A673 (cell line): ENCODE measurements around the gene BCAS1. TPM values are rescaled to one million over a fixed set of nuclear protein-coding genes. Genes with fewer than 3 reads are reported as not detected.

ENCODE experiments used
- BruUV-seq: library from RNA; stranded (reverse); fragments of 400-500 nt; replicated peaks from 2 replicates; lab custom pipeline; 2021; lab: Mats Ljungman, UMichigan
- CTCF ChIA-PET: fragments of 300-600 bp; sonication (Branson Sonifier 250); formaldehyde crosslinking; loops from one replicate; lab custom pipeline; 2022; ENCODE audit warnings: antibody characterized with exemption; lab: Charles Lee
- POLR2A ChIA-PET: fragments of 300-600 bp; sonication (Branson Sonifier 250); formaldehyde crosslinking; loops from one replicate; lab custom pipeline; 2022; ENCODE audit warnings: antibody characterized with exemption; ENCODE audit not compliant: low non-redundant PET; lab: Charles Lee
- DNase-seq: peaks from one replicate; pipeline ENCODE4 v3.0.0-alpha.2; 2015; ENCODE audit warnings: low spot score
- H3K27ac ChIP-seq: fragments of 200-600 bp; sonication (generic); 2 replicates; pipeline ENCODE4 v1.5.1; 2016; ENCODE audit warnings: mixed run types, low read depth, mild to moderate bottlenecking, mixed read lengths, antibody characterized with exemption, low read length; ENCODE audit not compliant: poor library complexity, severe bottlenecking
- H3K27me3 ChIP-seq: fragments of 200-600 bp; sonication (generic); replicated peaks from 2 replicates; pipeline ENCODE4 v1.6.1; 2017; ENCODE audit warnings: mixed run types, low read depth, mild to moderate bottlenecking, mixed read lengths, antibody characterized with exemption, low read length; ENCODE audit not compliant: insufficient read depth, poor library complexity
- H3K36me3 ChIP-seq: fragments of 200-600 bp; sonication (generic); 2 replicates; pipeline ENCODE4 v1.6.1; 2016; ENCODE audit warnings: mixed run types, mild to moderate bottlenecking, mixed read lengths, antibody characterized with exemption, low read length; ENCODE audit not compliant: insufficient read depth, poor library complexity, severe bottlenecking
- H3K4me1 ChIP-seq: fragments of 200-600 bp; sonication (generic); 2 replicates; pipeline ENCODE4 v1.6.1; 2017; ENCODE audit warnings: mixed run types, mild to moderate bottlenecking, mixed read lengths, antibody characterized with exemption, low read length; ENCODE audit not compliant: insufficient read depth, poor library complexity, severe bottlenecking
- H3K4me3 ChIP-seq: fragments of 200-600 bp; sonication (generic); 2 replicates; pipeline ENCODE4 v1.5.1; 2016; ENCODE audit warnings: low read depth, mixed run types, mild to moderate bottlenecking, mixed read lengths, low read length; ENCODE audit not compliant: poor library complexity, severe bottlenecking
- H3K9me3 ChIP-seq: fragments of 200-600 bp; sonication (generic); 2 replicates; pipeline ENCODE4 v1.6.1; 2016; ENCODE audit warnings: mixed run types, low read depth, mild to moderate bottlenecking, mixed read lengths, antibody characterized with exemption, low read length; ENCODE audit not compliant: poor library complexity, severe bottlenecking
- EZH2 ChIP-seq: fragments of 200-600 bp; sonication (generic); IDR thresholded peaks from 2 replicates; pipeline ENCODE4 v1.6.1; 2017; ENCODE audit warnings: borderline replicate concordance, low read depth, mild to moderate bottlenecking, mixed read lengths, antibody characterized with exemption, low read length; ENCODE audit not compliant: poor library complexity, severe bottlenecking
- intact Hi-C: fragments of 100-400 bp; cut with micrococcal nuclease; formaldehyde crosslinking; loops from one replicate; pipeline ENCODE4 v1.10.0; 2022; ENCODE audit not compliant: unreplicated experiment
- total RNA-seq: library from RNA; stranded (reverse); gene quantifications from 2 replicates; pipeline ENCODE4 v1.2.3, GENCODE V29; 2021
- TF ChIP-seq, protein P1 (sequence below): fragments of 300-800, 200-600 bp; sonication (generic); conservative IDR thresholded peaks from 2 replicates; pipeline ENCODE4 v1.5.1; 2017; ENCODE audit warnings: low read depth, mild to moderate bottlenecking, antibody characterized with exemption, low read length, moderate library complexity, mixed read lengths

The BCAS1 gene
- total RNA-seq, 1 experiment from 2014 or later = 1.4 TPM

DNA sequence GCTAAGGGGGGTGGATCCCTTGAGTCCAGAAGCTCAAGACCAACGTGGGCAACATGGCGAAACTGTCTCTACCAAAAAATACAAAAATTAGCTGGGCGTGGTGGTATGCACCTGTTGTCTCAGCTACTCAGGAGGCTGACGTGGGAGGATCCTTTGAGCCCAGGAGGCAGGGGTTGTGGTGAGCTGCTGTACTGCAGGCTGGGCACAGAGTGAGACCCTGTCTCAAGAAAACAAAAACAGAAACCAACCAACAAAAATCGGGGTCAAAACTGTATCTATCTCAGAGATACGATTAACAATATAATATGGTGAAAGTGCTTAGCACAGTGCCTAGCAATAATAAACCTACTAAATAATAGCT is 20.7 kb upstream of the BCAS1 start:
- no TSS peak for BruUV-seq
- Histone ChIP-seq H3K9me3 (no peaks in the 10 kb centered on the region), H3K4me3 (no peak overlapping the region), H3K27ac (no peak overlapping the region), H3K27me3 (no peaks in the 10 kb centered on the region), H3K36me3 (no peaks in the 10 kb centered on the region), H3K4me1 (peaks cover 19% of the 10 kb centered on the region)
- TF ChIP-seq, protein P1, sequence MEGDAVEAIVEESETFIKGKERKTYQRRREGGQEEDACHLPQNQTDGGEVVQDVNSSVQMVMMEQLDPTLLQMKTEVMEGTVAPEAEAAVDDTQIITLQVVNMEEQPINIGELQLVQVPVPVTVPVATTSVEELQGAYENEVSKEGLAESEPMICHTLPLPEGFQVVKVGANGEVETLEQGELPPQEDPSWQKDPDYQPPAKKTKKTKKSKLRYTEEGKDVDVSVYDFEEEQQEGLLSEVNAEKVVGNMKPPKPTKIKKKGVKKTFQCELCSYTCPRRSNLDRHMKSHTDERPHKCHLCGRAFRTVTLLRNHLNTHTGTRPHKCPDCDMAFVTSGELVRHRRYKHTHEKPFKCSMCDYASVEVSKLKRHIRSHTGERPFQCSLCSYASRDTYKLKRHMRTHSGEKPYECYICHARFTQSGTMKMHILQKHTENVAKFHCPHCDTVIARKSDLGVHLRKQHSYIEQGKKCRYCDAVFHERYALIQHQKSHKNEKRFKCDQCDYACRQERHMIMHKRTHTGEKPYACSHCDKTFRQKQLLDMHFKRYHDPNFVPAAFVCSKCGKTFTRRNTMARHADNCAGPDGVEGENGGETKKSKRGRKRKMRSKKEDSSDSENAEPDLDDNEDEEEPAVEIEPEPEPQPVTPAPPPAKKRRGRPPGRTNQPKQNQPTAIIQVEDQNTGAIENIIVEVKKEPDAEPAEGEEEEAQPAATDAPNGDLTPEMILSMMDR = no peak
- TF ChIP-seq EZH2 = no peak
- intact Hi-C loops = no loop called here
- CTCF ChIA-PET = no interaction called here
- no peak for DNase-seq
- POLR2A ChIA-PET = no interaction called here

GRCh38 chr20:54090230-54091119 is 20.1 kb upstream of the BCAS1 start:
- Histone ChIP-seq H3K4me1 (peaks cover 19% of the 10 kb centered on the region), H3K36me3 (no peaks in the 10 kb centered on the region), H3K4me3 (no peak overlapping the region), H3K27me3 (no peaks in the 10 kb centered on the region), H3K9me3 (no peaks in the 10 kb centered on the region), H3K27ac (no peak overlapping the region)
- CTCF ChIA-PET = no interaction called here
- BruUV-seq = no TSS peak
- no peak for DNase-seq
- TF ChIP-seq EZH2 = no peak
- TF ChIP-seq, protein P1 = no peak
- POLR2A ChIA-PET = no interaction called here
- intact Hi-C loops = no loop called here

DNA sequence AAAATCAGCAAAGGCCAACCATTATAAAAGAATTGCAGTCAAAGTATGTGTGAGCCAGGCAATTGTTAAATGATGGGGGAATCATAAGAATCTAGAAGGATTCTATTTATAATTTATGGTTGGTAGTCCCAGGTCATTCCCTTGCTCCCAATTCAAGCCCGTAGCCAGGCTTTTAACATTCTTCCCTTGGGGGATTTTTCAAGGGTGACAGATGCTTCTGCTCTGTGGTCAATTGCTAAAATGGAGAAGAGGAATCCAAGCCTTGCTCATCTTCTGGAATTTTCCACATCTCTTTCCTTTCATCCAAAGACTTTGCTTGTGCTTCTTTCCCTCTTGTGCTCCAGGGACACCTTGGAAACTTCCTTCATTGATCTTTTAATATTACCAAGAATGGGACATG is 18.0 kb upstream of the BCAS1 start:
- CTCF ChIA-PET = no interaction called here
- Histone ChIP-seq H3K9me3 (no peaks in the 10 kb centered on the region), H3K4me1 (peaks cover 7% of the 10 kb centered on the region), H3K27ac (no peak overlapping the region), H3K27me3 (no peaks in the 10 kb centered on the region), H3K4me3 (no peak overlapping the region), H3K36me3 (no peaks in the 10 kb centered on the region)
- TF ChIP-seq EZH2 = no peak
- TF ChIP-seq, protein P1 = no peak
- POLR2A ChIA-PET = no interaction called here
- DNase-seq = no peak
- no TSS peak for BruUV-seq
- intact Hi-C loops = no loop called here
